Left lung (tissue), 10 donors: ENCODE data around the gene CISD2. TPM values are rescaled to one million over a fixed set of nuclear protein-coding genes. Genes with fewer than 3 reads are reported as not detected.
"Not testable (repeated sequence)": the region's sequence is repeated elsewhere in the genome, so short reads cannot be mapped to it uniquely, and the experiment has no call there.

Source experiments
- ATAC-seq: fragments of 200-7000 bp; cut with Tn5 transposase; one replicate; pipeline ENCODE4 v1.9.1; 2020; ENCODE audit warnings: moderate library complexity
- DNase-seq, 4 donors: peaks; one replicate each; pipeline ENCODE4 v3.0.0-alpha.2; 2013 to 2020
- H3K27ac ChIP-seq, 2 donors: fragments of 200-600 bp; sonication (generic) in 1 of 2; one replicate each; pipeline versions ENCODE4 v1.5.0 to v1.8.0; 2020 to 2021
- H3K27me3 ChIP-seq, 2 donors: fragments of 200-600 bp; sonication (generic) in 1 of 2; one replicate each; pipeline versions ENCODE4 v1.5.0 to v1.8.0; 2020 to 2021
- H3K36me3 ChIP-seq, 2 donors: fragments of 200-600 bp; sonication (generic) in 1 of 2; one replicate each; pipeline versions ENCODE4 v1.5.0 to v1.8.0; 2020 to 2021
- H3K4me1 ChIP-seq, 2 donors: fragments of 200-600 bp; one replicate each; pipeline ENCODE4 v1.8.0; 2021
- H3K4me3 ChIP-seq, 2 donors: fragments of 200-600 bp; sonication (generic) in 1 of 2; one replicate each; pipeline versions ENCODE4 v1.5.0 to v1.8.0; 2020 to 2021; ENCODE audit warnings: mild to moderate bottlenecking in 1 of 2
- H3K9me3 ChIP-seq, 2 donors: fragments of 200-600 bp; sonication (generic) in 1 of 2; one replicate each; pipeline versions ENCODE4 v1.5.0 to v1.8.0; 2020 to 2021
- intact Hi-C, 2 donors: fragments of 100-400 bp; cut with DNase I; formaldehyde crosslinking; loops; one replicate each; pipeline versions ENCODE4 v1.11.2 to v1.14.2; 2022
- polyA plus RNA-seq, 6 donors: library from polyadenylated mRNA; unstranded; fragments of 120-200 nt; gene quantifications; one replicate each; pipeline ENCODE4 v1.2.1, GENCODE V29; 2013; ENCODE audit not compliant: insufficient read length in 6 of 6
- total RNA-seq, 2 donors: library from RNA; stranded (reverse); fragmentation: NEBNext Ultra II Directional; extraction: Animal tissue kit (Norgen Biotek cat#: 25700); gene quantifications; one replicate each; pipeline ENCODE4 v1.2.1, GENCODE V29; 2021
- TF ChIP-seq, protein P1 (sequence below), 2 donors: fragments of 200-600 bp; sonication (generic) in 1 of 2; IDR thresholded peaks; one replicate each; pipeline versions ENCODE4 v1.5.0 to v1.8.0; 2021; ENCODE audit warnings: antibody characterized with exemption in 2 of 2
- donor health status: DM: no; HTN: yes; CAD: no.
- donor health status: DM: no; HTN: no; CAD: no.

The CISD2 gene
- total and polyA plus RNA-seq, 8 donors = 30.6 to 38.6 (median 33.7) TPM

DNA sequence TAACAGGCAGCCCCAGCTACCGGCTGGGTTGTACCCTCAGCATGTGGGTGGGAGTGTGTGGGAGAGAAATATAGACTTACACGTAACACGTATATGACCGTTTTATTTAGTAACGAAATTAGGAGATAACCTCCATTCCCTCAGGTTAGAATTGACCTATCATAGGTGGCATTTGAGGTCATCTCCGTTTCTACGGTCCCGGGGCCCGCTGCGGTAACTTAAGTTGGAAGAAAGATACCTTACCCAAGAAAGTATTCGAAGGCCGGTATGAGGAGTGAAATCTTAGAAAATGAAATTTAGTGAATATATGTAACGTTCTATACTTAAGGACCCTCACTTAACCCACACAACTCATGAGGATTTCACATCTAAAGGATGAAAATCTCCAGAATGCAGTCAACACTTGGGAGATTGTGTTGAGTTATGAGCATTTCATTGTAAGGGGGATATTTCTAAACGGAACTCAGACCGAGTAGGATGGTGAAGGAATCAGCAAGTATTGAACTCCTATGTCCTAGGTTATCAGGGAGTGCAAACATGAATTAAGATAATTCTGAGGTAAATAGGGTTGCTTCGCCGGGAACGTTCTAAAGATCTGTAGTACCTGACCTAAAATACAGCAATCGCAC lies 891 bp downstream of the CISD2 start:
- Histone ChIP-seq H3K27ac (peak overlapping the region; percentile 96 to 98), H3K36me3 (peaks cover 0 to 3% of the 10 kb centered on the region in 2 donors)
- intact Hi-C loops = no loop called here

GRCh38 chr4:102871772-102872171 lies 3.0 kb downstream of the CISD2 start:
- intact Hi-C loops = no loop called here
- H3K9me3 ChIP-seq = no peaks in the 10 kb centered on the region
- H3K4me3 ChIP-seq = no peak overlapping the region
- ATAC-seq (no peak), DNase-seq (no peak)
- TF ChIP-seq, protein P1, sequence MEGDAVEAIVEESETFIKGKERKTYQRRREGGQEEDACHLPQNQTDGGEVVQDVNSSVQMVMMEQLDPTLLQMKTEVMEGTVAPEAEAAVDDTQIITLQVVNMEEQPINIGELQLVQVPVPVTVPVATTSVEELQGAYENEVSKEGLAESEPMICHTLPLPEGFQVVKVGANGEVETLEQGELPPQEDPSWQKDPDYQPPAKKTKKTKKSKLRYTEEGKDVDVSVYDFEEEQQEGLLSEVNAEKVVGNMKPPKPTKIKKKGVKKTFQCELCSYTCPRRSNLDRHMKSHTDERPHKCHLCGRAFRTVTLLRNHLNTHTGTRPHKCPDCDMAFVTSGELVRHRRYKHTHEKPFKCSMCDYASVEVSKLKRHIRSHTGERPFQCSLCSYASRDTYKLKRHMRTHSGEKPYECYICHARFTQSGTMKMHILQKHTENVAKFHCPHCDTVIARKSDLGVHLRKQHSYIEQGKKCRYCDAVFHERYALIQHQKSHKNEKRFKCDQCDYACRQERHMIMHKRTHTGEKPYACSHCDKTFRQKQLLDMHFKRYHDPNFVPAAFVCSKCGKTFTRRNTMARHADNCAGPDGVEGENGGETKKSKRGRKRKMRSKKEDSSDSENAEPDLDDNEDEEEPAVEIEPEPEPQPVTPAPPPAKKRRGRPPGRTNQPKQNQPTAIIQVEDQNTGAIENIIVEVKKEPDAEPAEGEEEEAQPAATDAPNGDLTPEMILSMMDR (IDR thresholded peaks at IDR 0.05) = no peak
- peaks cover 11 to 32% of the 10 kb centered on the region in 2 donors for H3K4me1 ChIP-seq
- H3K36me3 ChIP-seq = peaks cover 0 to 22% of the 10 kb centered on the region in 2 donors
- H3K27me3 ChIP-seq = no peaks in the 10 kb centered on the region
- no peak overlapping the region for H3K27ac ChIP-seq

More for the DNA sequence above, 891 bp downstream of the CISD2 start:
- H3K4me1 ChIP-seq = peaks cover 11 to 32% of the 10 kb centered on the region in 2 donors
- H3K9me3 ChIP-seq = no peaks in the 10 kb centered on the region
- ATAC-seq (peak; percentile 12), DNase-seq (peak in 1 of 4 donors; percentile 5)
- TF ChIP-seq, protein P1 (IDR thresholded peaks at IDR 0.05) = no peak
- H3K4me3 ChIP-seq = peak overlapping the region; percentile 75
- no peaks in the 10 kb centered on the region for H3K27me3 ChIP-seq

DNA sequence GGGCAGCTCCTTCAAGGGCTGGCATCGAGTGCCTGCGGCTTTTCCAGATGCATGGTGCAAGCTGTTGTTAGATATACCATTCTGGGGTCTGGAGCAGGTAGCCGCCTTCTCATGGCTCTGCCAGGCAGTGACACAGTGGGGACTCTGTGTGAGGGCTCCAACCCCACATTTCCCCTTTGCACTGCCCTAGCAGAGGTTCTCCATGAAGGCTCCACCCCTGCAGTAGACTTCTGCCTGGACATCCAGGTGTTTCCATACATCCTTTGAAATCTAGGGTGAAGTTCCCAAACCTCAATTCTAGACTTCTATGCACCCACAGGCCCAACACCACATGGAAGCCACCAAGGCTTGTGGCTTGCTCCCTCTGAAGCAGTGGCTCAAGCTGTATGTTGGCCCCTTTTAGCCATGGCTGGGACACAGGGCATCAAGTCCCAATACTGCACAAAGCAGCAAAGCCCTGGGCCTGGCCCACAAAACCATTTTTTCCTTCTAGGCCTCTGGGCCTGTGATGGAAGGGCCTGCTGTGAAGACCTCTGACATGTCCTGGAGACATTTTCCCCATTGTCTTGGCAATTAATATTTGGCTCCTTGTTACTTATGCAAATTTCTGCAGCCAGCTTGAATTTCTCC lies 8.8 kb downstream of the CISD2 start:
- DNase-seq, intact Hi-C loops, H3K27me3 ChIP-seq, H3K9me3 ChIP-seq, H3K4me3 ChIP-seq, ATAC-seq, H3K4me1 ChIP-seq: not testable (repeated sequence)
- Histone ChIP-seq H3K27ac (peak overlapping the region in 1 of 2 donors; percentile 40), H3K36me3 (peaks cover 0 to 29% of the 10 kb centered on the region in 2 donors)

DNA sequence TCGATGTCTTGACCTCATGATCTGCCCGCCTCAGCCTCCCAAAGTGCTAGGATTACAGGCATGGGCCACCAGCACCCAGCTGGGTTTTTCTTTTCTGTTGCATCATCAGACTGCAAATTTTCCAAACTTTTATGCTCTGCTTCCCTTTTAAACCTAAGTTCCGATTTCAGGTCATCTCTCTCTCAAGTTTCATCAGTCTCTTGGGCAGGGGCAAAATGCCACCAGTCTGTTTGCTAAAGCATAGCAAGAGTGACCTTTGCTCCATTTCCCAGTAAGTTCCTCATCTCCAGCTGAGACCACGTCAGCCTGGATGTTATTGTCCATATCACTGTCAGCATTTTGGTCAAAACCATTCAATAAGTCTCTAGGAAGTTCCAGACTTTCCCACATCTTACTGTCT lies 9.6 kb downstream of the CISD2 start:
- Histone ChIP-seq H3K36me3 (peaks cover 0 to 29% of the 10 kb centered on the region in 2 donors), H3K27ac (peak overlapping the region in 1 of 2 donors; percentile 40)
- H3K4me3 ChIP-seq, H3K27me3 ChIP-seq, H3K9me3 ChIP-seq, H3K4me1 ChIP-seq, intact Hi-C loops: not testable (repeated sequence)
- peak; percentile 31 for ATAC-seq
- peak in 2 of 4 donors; percentile 5 to 51 for DNase-seq

GRCh38 chr4:102878901-102879300 lies 10.1 kb downstream of the CISD2 start:
- Histone ChIP-seq H3K27ac (peak overlapping the region in 1 of 2 donors; percentile 33), H3K27me3 (no peaks in the 10 kb centered on the region), H3K4me3 (no peak overlapping the region), H3K4me1 (no peaks in the 10 kb centered on the region), H3K9me3 (peaks cover 0 to 8% of the 10 kb centered on the region in 2 donors), H3K36me3 (peaks cover 0 to 29% of the 10 kb centered on the region in 2 donors)
- no peak for DNase-seq
- TF ChIP-seq, protein P1 (IDR thresholded peaks at IDR 0.05) = no peak
- ATAC-seq = no peak
- intact Hi-C loops = no loop called here

DNA sequence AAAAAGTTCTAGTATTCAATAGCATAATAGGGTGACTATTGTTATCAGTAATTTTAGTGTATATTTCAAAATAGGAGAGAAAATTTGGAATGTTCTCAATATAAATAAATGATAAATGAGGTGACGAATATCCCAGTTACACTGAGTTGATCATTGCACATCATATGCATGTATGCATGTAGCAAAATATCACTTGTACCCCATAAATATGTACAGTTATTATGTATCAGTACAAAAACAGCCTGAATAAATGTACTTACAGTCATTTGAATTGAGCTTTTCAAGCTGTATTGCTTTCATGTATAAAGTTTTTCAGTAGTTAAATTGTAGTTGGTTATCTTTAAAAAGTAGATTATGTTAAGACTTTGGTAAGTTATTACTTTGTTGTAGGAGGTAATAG lies 12.6 kb downstream of the CISD2 start:
- Histone ChIP-seq H3K27ac (no peak overlapping the region), H3K4me3 (no peak overlapping the region), H3K4me1 (no peaks in the 10 kb centered on the region), H3K27me3 (no peaks in the 10 kb centered on the region), H3K36me3 (peaks cover 0 to 13% of the 10 kb centered on the region in 2 donors), H3K9me3 (peaks cover 0 to 8% of the 10 kb centered on the region in 2 donors)
- peak in 1 of 4 donors; percentile 5 for DNase-seq
- ATAC-seq = no peak
- TF ChIP-seq, protein P1 (IDR thresholded peaks at IDR 0.05) = no peak
- intact Hi-C loops = no loop called here
